ENCODE results near the gene ACAD9. TPM values are rescaled to one million over a fixed set of nuclear protein-coding genes. Genes with fewer than 3 reads are reported as not detected.
"Not testable (repeated sequence)": the region's sequence is repeated elsewhere in the genome, so short reads cannot be mapped to it uniquely, and the experiment has no call there.

Gene ACAD9
- polyA plus RNA-seq, 6 donors from 2014 or later = 8.6 to 20.4 (median 17.0) TPM

DNA sequence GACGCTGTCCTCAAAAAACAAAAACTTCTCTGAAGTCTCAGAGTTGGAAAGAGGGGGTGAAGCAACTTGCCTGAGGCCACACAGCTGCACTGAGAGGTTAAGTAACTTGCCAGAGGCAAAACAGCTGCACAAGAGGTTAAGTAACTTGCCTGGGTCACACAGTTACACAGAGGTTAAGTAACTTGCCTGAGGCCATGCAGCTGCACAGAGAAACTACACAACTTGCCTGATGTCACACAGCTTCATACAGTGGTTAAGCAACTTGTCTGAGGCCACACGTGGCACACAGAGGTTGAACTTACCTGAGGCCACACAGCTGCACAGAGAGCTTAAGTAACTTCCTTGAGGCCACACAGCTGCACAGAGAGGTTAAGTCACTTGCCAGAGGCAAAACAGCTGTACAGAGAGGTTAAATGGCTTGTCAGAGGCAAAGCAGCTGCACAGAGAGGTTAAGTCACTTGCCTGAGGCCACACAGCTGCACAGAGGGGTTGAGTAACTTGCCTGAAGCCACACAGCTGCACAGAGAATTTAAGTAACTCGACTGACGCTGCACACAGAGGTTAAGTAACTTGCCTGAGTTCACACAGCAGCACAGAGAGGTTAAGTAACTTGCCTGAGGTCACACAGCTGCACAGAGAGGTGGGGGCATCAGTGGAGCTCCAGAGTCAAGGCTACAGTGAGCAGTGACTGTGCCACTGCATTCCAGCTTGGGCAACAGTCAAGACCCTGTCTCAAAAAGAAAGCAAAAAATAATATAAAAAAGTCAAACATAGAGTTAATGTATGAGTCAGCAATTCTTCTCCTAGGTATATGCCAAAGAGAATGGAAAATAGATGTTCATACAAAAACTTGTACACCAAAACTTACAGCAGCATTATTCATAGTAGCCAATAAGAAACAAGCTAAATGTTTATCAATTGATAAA, 12.0 kb upstream of the ACAD9 start:
- H3K27ac Mint-ChIP-seq = no peak overlapping the region
- DNase-seq (no peak), ATAC-seq (ENCODE audit: low read depth in 2 of 2) (no peak)

DNA sequence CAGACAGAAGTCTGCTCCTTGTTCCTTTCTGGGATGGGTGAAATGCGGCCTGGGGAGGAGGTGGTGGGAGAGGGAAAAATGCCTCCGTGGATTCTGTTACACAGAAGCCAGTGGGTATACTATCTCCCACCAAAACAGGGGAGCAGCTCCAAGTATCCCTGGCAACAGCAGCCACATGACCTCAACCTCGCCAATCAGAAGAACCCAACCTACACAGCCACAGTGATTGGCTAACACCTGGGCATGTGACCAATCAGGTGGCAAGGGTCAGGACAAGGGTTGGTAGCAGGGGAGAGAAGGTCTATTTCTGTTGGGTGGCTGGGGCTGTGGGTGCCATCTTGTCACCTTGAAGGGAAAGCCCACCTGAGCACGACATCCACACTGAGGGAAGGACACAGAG, 9.1 kb upstream of the ACAD9 start:
- H3K27me3 Mint-ChIP-seq = no peaks in the 10 kb centered on the region
- no peaks in the 10 kb centered on the region for H3K9me3 Mint-ChIP-seq

More for the DNA sequence above, 12.0 kb upstream of the ACAD9 start:
- peaks cover 0 to under 1% (median 0%) of the 10 kb centered on the region in 7 donors for H3K9me3 Mint-ChIP-seq
- H3K27me3 Mint-ChIP-seq = peaks cover 0 to 6% (median 0%) of the 10 kb centered on the region in 3 donors
- H3K4me1 Mint-ChIP-seq = peaks cover 0 to 6% (median 0%) of the 10 kb centered on the region in 3 donors
- H3K36me3 Mint-ChIP-seq = no peaks in the 10 kb centered on the region
- peak overlapping the region in 1 of 8 donors; percentile 22 for H3K4me3 Mint-ChIP-seq

DNA sequence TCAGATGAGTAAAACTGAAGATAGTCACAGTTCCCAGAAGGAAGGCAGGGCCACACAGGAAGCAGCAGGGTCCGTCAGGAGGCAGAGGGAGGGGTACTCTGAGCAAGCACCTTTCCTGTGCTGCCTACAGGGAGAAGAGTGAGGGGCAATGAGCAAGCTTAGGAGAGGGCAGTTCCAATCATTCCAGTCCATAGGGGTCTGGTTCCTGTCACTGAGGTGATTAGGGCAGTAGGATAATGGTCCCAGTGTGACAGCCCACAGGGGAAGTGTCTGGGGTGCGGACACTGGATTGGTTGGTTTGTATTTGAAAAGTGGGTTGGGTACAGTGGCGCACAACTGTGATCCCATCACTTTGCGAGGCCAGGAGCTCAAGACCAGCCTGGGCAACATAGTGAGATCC, 7.1 kb upstream of the ACAD9 start:
- no peaks in the 10 kb centered on the region for H3K9me3 Mint-ChIP-seq
- no peaks in the 10 kb centered on the region for H3K36me3 Mint-ChIP-seq
- peaks cover 0 to 10% (median 0%) of the 10 kb centered on the region in 3 donors for H3K4me1 Mint-ChIP-seq
- H3K4me3 Mint-ChIP-seq = no peak overlapping the region
- H3K27me3 Mint-ChIP-seq = no peaks in the 10 kb centered on the region
- H3K27ac Mint-ChIP-seq = peak overlapping the region in 2 of 6 donors; percentile 10 to 76
- ATAC-seq (ENCODE audit: low read depth in 2 of 2) = no peak
- DNase-seq = no peak

More for the DNA sequence above, 9.1 kb upstream of the ACAD9 start:
- Mint-ChIP-seq H3K27ac (no peak overlapping the region), H3K4me1 (peaks cover 0 to 3% (median 0%) of the 10 kb centered on the region in 3 donors), H3K4me3 (no peak overlapping the region), H3K36me3 (no peaks in the 10 kb centered on the region)
- DNase-seq (no peak), ATAC-seq (ENCODE audit: low read depth in 2 of 2) (no peak)

DNA sequence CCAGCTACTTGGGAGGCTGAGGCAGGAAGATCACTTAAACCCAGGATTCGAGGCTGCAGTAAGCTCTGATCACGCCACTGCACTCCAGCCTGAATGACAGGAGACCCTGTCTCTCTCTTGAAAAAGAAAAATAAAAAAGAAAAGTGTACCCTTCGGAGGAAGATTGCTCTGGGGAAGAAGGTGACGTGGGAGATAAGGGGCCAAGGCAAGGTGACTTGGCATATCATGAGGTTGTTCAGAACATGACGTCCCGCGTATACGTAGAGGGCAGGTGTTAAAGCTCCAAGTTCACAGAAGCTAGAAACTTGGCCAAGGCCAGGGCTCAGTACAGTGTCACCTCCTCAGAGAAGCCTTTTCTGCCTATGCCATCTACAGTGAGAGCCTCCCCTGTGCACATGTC, 6.7 kb upstream of the ACAD9 start:
- ATAC-seq (ENCODE audit: low read depth in 2 of 2) (no peak), DNase-seq (no peak)
- no peaks in the 10 kb centered on the region for H3K27me3 Mint-ChIP-seq
- no peaks in the 10 kb centered on the region for H3K36me3 Mint-ChIP-seq
- no peak overlapping the region for H3K27ac Mint-ChIP-seq
- H3K4me1 Mint-ChIP-seq = peaks cover 2 to 13% (median 3%) of the 10 kb centered on the region in 3 donors
- no peaks in the 10 kb centered on the region for H3K9me3 Mint-ChIP-seq
- H3K4me3 Mint-ChIP-seq = no peak overlapping the region

DNA sequence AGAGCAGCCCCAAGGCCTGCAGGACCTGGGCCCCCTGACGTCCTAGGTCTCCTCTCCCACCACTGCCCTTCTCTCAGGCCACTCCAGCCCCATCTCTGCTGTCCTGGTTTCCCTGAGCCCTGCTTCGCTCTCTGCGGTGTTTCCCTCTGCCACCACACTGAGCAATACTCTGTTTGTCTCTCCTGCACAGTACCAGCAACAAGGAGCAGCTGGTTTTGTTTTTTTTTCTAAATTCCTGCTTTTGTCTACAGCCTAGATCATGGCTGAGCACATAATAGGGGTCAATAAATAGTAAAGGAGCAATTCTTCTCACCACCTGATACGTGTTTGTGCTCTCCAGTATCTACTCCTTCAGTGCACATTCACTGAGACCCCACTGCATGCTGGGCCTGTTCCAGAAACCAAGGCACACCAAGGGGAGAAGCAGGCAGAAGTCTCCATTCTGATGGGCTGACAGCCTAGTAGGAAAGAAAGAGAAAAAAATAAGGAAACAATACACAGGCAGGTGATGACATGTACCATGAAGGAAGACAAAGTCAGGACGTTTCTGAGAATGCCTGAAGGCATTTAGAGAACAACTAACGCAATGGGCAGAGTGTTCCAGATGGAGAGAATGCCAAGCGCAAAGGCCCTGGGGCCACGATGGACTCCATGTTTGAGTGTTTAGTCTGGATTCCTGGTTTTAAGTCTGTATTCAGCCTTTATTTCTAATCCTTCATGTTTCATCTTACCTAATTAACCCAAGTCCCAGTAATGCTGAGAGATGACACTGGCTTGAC, 6.0 kb upstream of the ACAD9 start:
- Mint-ChIP-seq H3K4me3 (no peak overlapping the region), H3K27ac (no peak overlapping the region), H3K9me3 (no peaks in the 10 kb centered on the region), H3K36me3 (no peaks in the 10 kb centered on the region), H3K27me3 (no peaks in the 10 kb centered on the region), H3K4me1 (peaks cover 6 to 20% (median 8%) of the 10 kb centered on the region in 3 donors)
- DNase-seq (no peak), ATAC-seq (ENCODE audit: low read depth in 2 of 2) (no peak)

DNA sequence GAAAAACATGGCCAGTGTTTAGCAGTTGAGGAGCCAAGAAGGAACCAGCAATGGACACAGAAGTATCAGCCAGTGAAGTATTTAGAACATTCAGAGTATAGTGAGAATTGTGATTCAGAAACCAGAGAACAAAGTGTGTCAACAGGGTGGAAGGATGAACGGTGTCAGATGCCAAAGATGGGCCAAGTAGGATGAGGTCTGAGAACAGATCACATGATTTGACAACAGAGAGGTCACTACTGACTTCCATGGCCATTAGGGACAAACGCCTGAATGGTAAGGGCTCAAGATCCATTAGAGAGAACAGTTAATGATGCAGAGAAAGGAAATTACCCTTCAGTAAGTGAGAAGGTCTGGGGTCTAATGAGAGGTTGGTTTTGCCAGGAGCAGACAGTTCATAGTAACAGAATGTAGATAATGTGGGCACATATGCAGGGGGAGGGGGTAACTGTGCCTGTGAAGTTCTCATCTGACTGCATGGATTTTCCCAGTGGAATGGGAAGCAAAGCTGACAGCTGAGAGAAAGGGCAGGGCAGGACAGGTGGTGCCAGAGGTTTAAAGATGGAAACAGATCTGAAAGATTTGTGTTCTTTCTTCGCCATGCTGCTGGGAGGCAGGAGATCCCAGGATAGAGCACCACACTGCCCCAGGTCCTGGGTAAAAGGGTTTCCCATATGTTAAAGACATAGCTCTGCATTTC, 4.8 kb upstream of the ACAD9 start:
- no peaks in the 10 kb centered on the region for H3K9me3 Mint-ChIP-seq
- H3K4me3 Mint-ChIP-seq = peak overlapping the region in 1 of 8 donors; percentile 1
- no peak for ATAC-seq (ENCODE audit: low read depth in 2 of 2)
- peak overlapping the region in 1 of 6 donors; percentile 52 for H3K27ac Mint-ChIP-seq
- no peak for DNase-seq
- H3K27me3 Mint-ChIP-seq = no peaks in the 10 kb centered on the region
- no peaks in the 10 kb centered on the region for H3K36me3 Mint-ChIP-seq
- peaks cover 12 to 30% (median 16%) of the 10 kb centered on the region in 3 donors for H3K4me1 Mint-ChIP-seq

DNA sequence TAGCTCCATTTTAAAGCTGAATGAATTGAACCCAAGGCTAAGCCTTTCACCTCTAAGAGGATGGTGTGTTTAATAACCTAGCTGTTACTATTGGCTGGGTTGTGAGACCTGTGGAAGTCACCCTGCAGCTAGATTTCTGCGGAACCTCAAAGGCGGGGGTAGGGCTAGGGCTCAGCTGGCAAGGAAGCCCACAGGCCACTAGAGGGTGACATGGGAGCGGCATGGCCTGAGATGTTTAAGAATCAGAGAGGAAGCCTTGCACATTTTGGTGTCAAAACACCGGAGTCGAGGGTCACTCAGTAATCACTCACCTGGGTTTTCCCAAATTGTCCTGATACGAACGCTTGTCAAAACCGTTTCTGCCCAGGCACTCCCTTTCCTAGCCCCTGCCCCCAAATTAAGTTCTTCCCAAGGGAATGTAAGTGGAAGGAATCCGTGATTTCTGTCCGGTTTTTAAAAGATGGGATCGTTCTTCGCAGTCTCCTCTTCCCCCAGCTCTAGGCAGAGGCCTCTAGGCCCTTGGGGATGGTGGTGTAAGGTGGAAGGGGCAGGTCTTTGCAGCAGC, 3.8 kb upstream of the ACAD9 start:
- peak; percentile 14 to 19 for ATAC-seq (ENCODE audit: low read depth in 2 of 2)
- peaks cover 16 to 40% (median 24%) of the 10 kb centered on the region in 3 donors for H3K4me1 Mint-ChIP-seq
- H3K27me3 Mint-ChIP-seq = no peaks in the 10 kb centered on the region

DNA sequence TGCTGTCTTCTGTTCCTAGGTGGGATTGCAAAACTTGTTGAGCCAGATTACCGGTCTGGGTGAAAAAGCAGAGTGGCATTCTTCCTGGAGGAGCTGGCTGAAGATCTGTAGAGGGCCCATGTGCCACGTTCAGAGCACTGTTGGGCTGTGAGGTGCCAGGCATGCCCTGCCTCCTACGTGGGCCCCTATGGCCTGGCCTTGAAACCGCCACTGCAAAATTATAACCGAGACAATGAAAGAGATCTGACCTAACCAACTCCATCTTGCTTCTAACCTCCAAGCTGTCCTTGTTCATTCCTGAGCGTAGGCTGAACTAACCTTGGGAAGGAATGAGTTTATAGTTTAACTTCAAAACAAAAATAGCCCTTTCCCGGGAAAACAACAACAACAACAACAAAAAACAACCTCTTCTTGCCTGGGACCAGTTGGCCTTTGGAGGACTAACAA, 1.4 kb upstream of the ACAD9 start:
- no peaks in the 10 kb centered on the region for H3K9me3 Mint-ChIP-seq
- no peaks in the 10 kb centered on the region for H3K36me3 Mint-ChIP-seq
- H3K4me3 Mint-ChIP-seq = peak overlapping the region; percentile 67 to 98 (median 91)
- H3K4me1 Mint-ChIP-seq = peaks cover 25 to 60% (median 44%) of the 10 kb centered on the region in 3 donors
- peak overlapping the region; percentile 88 to 99 (median 96) for H3K27ac Mint-ChIP-seq
- ATAC-seq (ENCODE audit: low read depth in 2 of 2) (no peak), DNase-seq (no peak)
- H3K27me3 Mint-ChIP-seq = no peaks in the 10 kb centered on the region

More for the DNA sequence above, 3.8 kb upstream of the ACAD9 start:
- DNase-seq = peak; percentile 14
- Mint-ChIP-seq H3K4me3 (peak overlapping the region in 2 of 8 donors; percentile 25 to 62), H3K9me3 (no peaks in the 10 kb centered on the region), H3K36me3 (no peaks in the 10 kb centered on the region), H3K27ac (peak overlapping the region in 1 of 6 donors; percentile 59)

DNA sequence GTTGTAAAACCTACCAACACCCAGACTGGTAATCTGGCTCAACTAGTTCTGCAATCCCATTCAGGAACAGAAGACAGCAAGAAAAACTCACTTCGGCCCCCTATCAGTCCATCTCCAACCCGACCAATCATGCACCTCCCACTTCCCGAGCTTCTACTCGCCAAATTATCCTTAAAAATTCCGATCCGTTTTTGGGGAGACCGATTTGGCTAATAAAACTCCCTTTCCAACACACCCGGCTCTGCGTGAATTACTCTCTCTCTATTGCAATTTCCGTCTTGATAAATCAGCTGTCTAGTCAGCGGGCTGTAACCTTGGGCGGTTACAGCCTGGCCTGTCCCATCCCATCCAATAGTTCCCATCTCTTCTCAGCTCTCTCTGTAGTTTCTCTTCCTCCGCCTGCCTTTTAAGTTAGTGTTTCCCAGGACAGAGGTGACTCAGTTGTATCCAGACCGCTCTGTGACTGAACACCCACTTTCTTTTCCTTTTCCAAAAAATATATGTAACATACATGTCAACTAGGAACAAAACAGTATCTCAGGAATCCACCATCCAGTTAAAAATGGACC, 780 bp upstream of the ACAD9 start:
- DNase-seq (no peak), ATAC-seq (ENCODE audit: low read depth in 2 of 2) (peak; percentile 22 to 34)
- Mint-ChIP-seq H3K36me3 (no peaks in the 10 kb centered on the region), H3K27me3 (no peaks in the 10 kb centered on the region), H3K27ac (peak overlapping the region; percentile 93 to 99 (median 98)), H3K9me3 (no peaks in the 10 kb centered on the region), H3K4me3 (peak overlapping the region; percentile 80 to 98 (median 92)), H3K4me1 (peaks cover 27 to 60% (median 48%) of the 10 kb centered on the region in 3 donors)

DNA sequence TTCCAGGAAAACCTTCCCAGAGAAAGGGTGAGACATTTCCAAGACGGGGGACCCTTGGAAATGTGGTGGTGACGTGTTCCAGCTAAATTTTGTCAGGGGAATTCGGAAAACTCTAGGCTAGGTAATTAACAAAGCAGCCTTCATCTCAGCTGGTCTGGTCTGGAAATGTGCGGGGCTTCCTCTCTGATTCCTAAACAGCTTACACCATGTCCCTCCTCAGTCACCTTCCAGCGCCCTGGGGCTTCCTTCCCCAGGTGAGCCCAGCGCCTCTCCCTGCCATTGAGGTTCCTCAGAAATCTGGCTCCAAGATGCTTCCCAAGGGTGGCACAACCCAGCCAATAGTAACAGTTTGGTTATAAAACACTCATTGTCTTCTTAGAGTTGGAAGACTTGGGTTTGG, 571 bp downstream of the ACAD9 start:
- no peak for ATAC-seq (ENCODE audit: low read depth in 2 of 2)
- H3K4me1 Mint-ChIP-seq = peaks cover 32 to 65% (median 53%) of the 10 kb centered on the region in 3 donors
- peak overlapping the region; percentile 93 to 99 (median 98) for H3K27ac Mint-ChIP-seq
- H3K4me3 Mint-ChIP-seq = peak overlapping the region; percentile 80 to 98 (median 92)
- H3K9me3 Mint-ChIP-seq = no peaks in the 10 kb centered on the region
- H3K36me3 Mint-ChIP-seq = no peaks in the 10 kb centered on the region
- no peaks in the 10 kb centered on the region for H3K27me3 Mint-ChIP-seq
- DNase-seq = peak; percentile 2

DNA sequence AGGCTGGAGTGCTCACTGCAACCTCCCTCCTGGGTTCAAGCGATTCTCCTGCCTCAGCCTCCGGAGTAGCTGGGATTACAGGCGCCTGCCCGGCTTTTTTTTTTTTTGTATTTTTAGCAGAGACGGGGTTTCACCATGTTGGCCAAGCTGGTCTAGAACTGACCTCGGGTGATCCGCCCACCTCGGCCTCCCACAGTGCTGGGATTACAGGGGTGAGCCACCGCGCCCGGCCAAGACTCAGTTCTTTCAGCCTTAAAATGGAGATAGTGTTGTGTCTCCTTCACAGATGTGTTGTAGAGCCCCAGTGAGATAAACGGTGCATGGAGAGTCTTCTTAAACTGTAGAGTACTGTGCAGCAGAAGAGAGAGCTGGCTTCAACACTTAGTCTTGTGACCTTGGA, 1.0 kb downstream of the ACAD9 start:
- ATAC-seq (ENCODE audit: low read depth in 2 of 2); H3K27me3 Mint-ChIP-seq; DNase-seq; H3K36me3 Mint-ChIP-seq; H3K9me3 Mint-ChIP-seq: not testable (repeated sequence)
- Mint-ChIP-seq H3K4me1 (peaks cover 32 to 60% (median 53%) of the 10 kb centered on the region in 3 donors), H3K27ac (peak overlapping the region; percentile 93 to 99 (median 98)), H3K4me3 (peak overlapping the region; percentile 80 to 98 (median 92))

DNA sequence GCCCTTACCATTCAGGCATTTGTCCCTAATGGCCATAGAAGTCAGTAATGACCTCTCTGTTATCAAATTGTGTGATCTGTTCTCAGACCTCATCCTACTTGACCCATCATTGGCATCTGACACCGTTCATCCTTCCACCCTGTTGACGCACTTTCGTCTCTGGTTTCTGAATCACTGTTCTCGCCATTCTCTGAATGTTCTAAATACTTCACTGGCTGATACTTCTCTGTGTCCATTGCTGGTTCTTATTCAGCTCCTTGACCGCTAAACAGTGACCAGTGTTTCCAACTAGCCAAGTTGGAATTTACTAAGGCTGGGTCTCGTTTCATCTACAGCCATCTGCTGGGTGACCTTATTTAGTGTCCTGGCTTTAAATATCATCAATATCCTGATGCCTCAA, 2.2 kb downstream of the ACAD9 start:
- Mint-ChIP-seq H3K4me1 (peaks cover 32 to 55% (median 53%) of the 10 kb centered on the region in 3 donors), H3K4me3 (peak overlapping the region in 6 of 8 donors; percentile 29 to 90 (median 69)), H3K36me3 (no peaks in the 10 kb centered on the region), H3K9me3 (no peaks in the 10 kb centered on the region), H3K27me3 (no peaks in the 10 kb centered on the region), H3K27ac (peak overlapping the region in 4 of 6 donors; percentile 18 to 97 (median 76))
- DNase-seq (no peak), ATAC-seq (ENCODE audit: low read depth in 2 of 2) (no peak)

Measured in naive B cell (primary cell).